ENCODE results near the gene ACTN4. TPM values are rescaled to one million over a fixed set of nuclear protein-coding genes. Genes with fewer than 3 reads are reported as not detected.
"Not testable (repeated sequence)": the region's sequence is repeated elsewhere in the genome, so short reads cannot be mapped to it uniquely, and the experiment has no call there.

The ACTN4 gene
- total and polyA plus RNA-seq, 10 of the 15 experiments (the other 5 are each of a cell fraction or from before 2014, with no cell fraction given): 2.4 to 293 (median 72.5) TPM

DNA sequence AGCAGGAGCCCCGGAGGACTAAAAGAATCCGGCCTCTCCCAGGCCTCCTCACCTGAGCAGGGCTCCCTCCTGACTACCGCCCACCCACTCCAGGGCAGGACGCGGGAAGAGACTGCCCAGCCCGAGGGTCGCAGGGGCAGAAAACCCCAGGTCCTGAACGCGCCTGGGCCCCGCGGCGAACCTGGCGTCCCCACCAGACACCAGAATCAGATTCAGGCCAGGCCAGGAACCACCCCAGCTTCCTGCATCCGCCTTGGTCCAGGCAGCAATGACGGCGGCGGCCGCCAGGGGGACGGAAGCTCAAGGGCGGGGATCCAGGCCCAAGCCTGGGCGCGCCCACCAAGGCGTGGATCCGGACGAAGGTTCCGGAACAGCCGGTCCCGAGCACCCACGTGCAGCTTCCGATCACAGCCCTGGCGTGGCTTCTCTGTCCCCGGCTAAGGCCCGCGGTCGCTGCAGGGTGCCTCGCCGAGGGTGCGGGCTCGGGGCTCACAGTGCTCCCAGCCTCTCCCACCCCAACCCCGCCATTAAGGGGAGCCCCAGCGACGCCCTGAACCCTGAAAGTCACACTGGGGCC is 122.3 kb downstream of the ACTN4 start (continued):
- TF ChIP-seq, protein P1, sequence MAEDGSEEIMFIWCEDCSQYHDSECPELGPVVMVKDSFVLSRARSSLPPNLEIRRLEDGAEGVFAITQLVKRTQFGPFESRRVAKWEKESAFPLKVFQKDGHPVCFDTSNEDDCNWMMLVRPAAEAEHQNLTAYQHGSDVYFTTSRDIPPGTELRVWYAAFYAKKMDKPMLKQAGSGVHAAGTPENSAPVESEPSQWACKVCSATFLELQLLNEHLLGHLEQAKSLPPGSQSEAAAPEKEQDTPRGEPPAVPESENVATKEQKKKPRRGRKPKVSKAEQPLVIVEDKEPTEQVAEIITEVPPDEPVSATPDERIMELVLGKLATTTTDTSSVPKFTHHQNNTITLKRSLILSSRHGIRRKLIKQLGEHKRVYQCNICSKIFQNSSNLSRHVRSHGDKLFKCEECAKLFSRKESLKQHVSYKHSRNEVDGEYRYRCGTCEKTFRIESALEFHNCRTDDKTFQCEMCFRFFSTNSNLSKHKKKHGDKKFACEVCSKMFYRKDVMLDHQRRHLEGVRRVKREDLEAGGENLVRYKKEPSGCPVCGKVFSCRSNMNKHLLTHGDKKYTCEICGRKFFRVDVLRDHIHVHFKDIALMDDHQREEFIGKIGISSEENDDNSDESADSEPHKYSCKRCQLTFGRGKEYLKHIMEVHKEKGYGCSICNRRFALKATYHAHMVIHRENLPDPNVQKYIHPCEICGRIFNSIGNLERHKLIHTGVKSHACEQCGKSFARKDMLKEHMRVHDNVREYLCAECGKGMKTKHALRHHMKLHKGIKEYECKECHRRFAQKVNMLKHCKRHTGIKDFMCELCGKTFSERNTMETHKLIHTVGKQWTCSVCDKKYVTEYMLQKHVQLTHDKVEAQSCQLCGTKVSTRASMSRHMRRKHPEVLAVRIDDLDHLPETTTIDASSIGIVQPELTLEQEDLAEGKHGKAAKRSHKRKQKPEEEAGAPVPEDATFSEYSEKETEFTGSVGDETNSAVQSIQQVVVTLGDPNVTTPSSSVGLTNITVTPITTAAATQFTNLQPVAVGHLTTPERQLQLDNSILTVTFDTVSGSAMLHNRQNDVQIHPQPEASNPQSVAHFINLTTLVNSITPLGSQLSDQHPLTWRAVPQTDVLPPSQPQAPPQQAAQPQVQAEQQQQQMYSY (CRISPR knock-in tag; IDR thresholded peaks at IDR 0.05): no peak
- TF ChIP-seq HDAC6 (IDR thresholded peaks at IDR 0.05; ENCODE audit: unreplicated experiment): no peak
- TF ChIP-seq IKZF1 (conservative IDR thresholded peaks at IDR 0.05): peak; percentile 45; the same call in 1 of the 2 replicates
- 0 out of 2 replicates have a peak, but pooled peaks have one; percentile 14 for TF ChIP-seq HCFC1 (IDR thresholded peaks at IDR 0.05; ENCODE audit: low read length)
- no peak for TF ChIP-seq SUZ12 (IDR thresholded peaks at IDR 0.05; ENCODE audit: unreplicated experiment)
- TF ChIP-seq EZH2 (IDR thresholded peaks at IDR 0.05; ENCODE audit: borderline replicate concordance, control insufficient read depth, low read depth, low read length): no peak
- no peak; the same call in 2 of the 3 replicates for TF ChIP-seq POU2F2 (IDR thresholded peaks at IDR 0.05; ENCODE audit: borderline replicate concordance, low read depth, low read length)
- TF ChIP-seq CREB1 (IDR thresholded peaks at IDR 0.05; ENCODE audit: low read depth): no peak
- TF ChIP-seq HDAC2 (IDR thresholded peaks at IDR 0.05): no peak
- 0 out of 2 replicates have a peak, but pooled peaks have one; percentile 28 for TF ChIP-seq GATAD2B (conservative IDR thresholded peaks at IDR 0.05; ENCODE audit: low read depth)
- TF ChIP-seq, protein P2, sequence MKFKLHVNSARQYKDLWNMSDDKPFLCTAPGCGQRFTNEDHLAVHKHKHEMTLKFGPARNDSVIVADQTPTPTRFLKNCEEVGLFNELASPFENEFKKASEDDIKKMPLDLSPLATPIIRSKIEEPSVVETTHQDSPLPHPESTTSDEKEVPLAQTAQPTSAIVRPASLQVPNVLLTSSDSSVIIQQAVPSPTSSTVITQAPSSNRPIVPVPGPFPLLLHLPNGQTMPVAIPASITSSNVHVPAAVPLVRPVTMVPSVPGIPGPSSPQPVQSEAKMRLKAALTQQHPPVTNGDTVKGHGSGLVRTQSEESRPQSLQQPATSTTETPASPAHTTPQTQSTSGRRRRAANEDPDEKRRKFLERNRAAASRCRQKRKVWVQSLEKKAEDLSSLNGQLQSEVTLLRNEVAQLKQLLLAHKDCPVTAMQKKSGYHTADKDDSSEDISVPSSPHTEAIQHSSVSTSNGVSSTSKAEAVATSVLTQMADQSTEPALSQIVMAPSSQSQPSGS (IDR thresholded peaks at IDR 0.05; ENCODE audit: low read length): no peak

DNA sequence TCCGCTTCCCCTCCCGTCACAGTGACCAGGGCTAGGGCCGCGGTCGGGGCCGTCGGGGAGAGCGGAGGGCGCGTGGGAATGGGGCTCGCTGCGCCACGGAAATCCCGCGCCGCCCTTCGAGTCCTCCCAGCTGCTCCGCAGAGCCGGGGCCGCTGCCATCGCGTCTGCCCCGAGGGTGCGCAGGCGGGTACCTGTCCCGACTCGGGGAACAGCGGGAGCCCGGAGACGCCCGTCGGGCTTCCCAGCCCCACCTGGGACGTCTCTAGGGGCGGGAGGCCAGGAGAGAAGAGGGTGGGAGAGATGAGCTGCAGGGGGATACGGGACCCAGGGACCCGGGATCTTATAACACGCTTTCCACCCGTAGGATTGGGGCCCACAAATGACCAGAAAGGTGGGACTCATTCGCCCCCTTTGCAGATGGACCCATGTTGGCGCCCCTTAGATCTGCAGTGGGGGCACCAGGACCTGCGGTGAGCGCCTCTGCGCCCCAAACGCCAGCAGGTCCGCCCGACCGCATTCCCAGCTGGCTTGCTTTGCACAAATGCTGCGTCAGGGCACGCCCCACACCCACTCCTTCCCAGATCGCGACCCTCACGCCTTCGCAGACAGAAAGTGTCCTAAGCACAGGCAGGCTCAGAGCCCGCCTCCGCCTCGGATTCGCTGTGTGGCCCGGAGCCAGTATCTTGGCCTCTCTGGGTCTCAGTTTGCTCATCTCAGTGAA is 122.9 kb downstream of the ACTN4 start:
- CTCF ChIA-PET: interaction anchor here (0.8 to 1.7 kb wide), 7 partner anchors 9 to 160 kb away, joined by 3 to 7 read pairs (median 4); partner anchors contain the start of genes MRPS12 and SARS2
- H3K27ac ChIP-seq (ENCODE audit: control insufficient read depth, insufficient read depth); H3K4me3 ChIP-seq; BruUV-seq (replicated peaks); H4K20me1 ChIP-seq (ENCODE audit: control insufficient read depth, insufficient read depth); H3K27me3 ChIP-seq (replicated peaks in 1 of 2; ENCODE audit: control insufficient read depth in 2 of 2, insufficient read depth in 2 of 2, low read length in 1 of 2); H3K4me1 ChIP-seq (ENCODE audit: control insufficient read depth, insufficient read depth, low read length); RAD21 ChIA-PET (ENCODE audit: unreplicated experiment); H3K9ac ChIP-seq (ENCODE audit: control insufficient read depth, insufficient read depth, low read length); in situ Hi-C loops (cut with MboI); H3K9me3 ChIP-seq (replicated peaks; ENCODE audit: control insufficient read depth, insufficient read depth, low read length); H3K79me2 ChIP-seq (ENCODE audit: control insufficient read depth, insufficient read depth, low read length); DNase-seq (ENCODE audit: low read depth, low spot score); H3K36me3 ChIP-seq (ENCODE audit: control insufficient read depth in 2 of 2, insufficient read depth in 2 of 2, low read length in 1 of 2); intact Hi-C loops (cut with micrococcal nuclease; ENCODE audit: unreplicated experiment): not testable (repeated sequence)
- POLR2A ChIA-PET: interaction anchor here (0.6 kb wide), 1 partner anchor 869 kb away, joined by 9 read pairs; no protein-coding TSS in a partner anchor
- Histone ChIP-seq H3K4me2 (ENCODE audit: control insufficient read depth, insufficient read depth) (0 out of 2 replicates have a peak overlapping the region, but pooled peaks have one; percentile 26), H2AFZ (ENCODE audit: control insufficient read depth, low read depth, low read length) (peak overlapping the region; percentile 75)
- ATAC-seq: peak; percentile 14
- no CpG with 5 or more reads among the region's 58 CpGs for WGBS (ENCODE audit: insufficient coverage, insufficient replicate concordance, low lambda C conversion rate, missing lambda C conversion rate)
- SMC1A ChIA-PET (ENCODE audit: uncharacterized antibody, unreplicated experiment): interaction anchor here (1.0 to 1.7 kb wide), 3 partner anchors 78 to 160 kb away, joined by 4 to 5 read pairs (median 5); partner anchors contain the start of genes MRPS12 and SARS2
- FAIRE-seq: peak; percentile 81

Measured in GM12878 (cell line).